Stimulated activated CD4-positive, alpha-beta T cell treated with anti-CD3 and anti-CD28 coated beads, Interleukin-12 subunit alpha, Interleukin-12 subunit beta, amount 100 ng/mL, for 48 hours (primary cell): ENCODE results near the gene RYR2.

Experiments
- DNase-seq, 3 donors: peaks; one replicate each; pipeline ENCODE4 v3.0.0-alpha.2; 2020; ENCODE audit warnings: low read depth in 2 of 3, low spot score in 1 of 3

The RYR2 gene

GRCh38 chr1:237638555-237638954 lies 596.6 kb downstream of the RYR2 start:
- no peak for DNase-seq

- DNase-seq: no peak
Measured at GRCh38 chr1:237640011-237640671, 598.2 kb downstream of the RYR2 start.

DNA sequence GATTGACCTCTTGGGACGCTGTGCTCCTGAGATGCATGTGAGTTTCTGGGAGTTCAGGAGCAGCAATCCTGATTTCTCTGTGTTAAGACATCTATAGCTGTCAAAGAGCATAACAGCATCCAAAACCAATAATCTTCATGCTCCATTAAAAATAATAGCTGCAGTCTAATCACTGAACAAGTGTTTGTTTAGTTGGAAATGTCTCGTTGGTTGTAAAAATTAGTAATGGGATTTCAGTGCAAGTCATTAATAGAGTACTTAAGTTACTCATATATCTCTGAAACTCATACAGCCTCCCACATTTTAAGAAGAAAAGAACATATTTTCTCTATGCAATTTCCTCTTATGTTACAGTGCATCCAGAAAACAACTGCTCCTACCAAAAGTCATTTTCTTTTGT lies 599.0 kb downstream of the RYR2 start:
- no peak for DNase-seq

GRCh38 chr1:237650809-237651208 lies 608.8 kb downstream of the RYR2 start:
- DNase-seq: no peak

- no peak for DNase-seq
Measured at GRCh38 chr1:237655778-237656177, 613.8 kb downstream of the RYR2 start.

- no peak for DNase-seq
Measured at GRCh38 chr1:237664348-237664747, 622.4 kb downstream of the RYR2 start.

DNA sequence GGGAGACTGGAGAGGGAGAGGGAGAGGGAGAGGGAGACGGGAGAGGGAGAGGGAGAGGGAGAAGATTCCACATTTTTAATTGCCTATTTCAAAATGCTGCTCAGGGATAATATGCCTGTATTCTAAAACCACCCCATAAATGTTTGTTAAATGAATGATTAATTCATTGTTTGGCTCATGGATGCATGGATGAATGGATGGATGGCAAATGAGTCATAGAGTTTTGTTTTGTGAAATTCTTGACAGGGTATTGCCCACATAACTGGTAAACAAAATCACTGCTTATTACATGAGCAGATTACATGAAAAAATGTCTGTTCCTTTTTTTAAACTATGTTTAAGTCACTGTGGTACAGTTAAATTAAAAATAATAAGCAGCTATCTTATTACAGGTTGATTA lies 628.3 kb downstream of the RYR2 start:
- DNase-seq: no peak

GRCh38 chr1:237671262-237671661 lies 629.3 kb downstream of the RYR2 start:
- DNase-seq: no peak

- no peak for DNase-seq
Measured at GRCh38 chr1:237671935-237672334, 630.0 kb downstream of the RYR2 start.

- DNase-seq: no peak
Measured at GRCh38 chr1:237672748-237673147, 630.8 kb downstream of the RYR2 start.

GRCh38 chr1:237673631-237674030 lies 631.6 kb downstream of the RYR2 start:
- DNase-seq: no peak

DNA sequence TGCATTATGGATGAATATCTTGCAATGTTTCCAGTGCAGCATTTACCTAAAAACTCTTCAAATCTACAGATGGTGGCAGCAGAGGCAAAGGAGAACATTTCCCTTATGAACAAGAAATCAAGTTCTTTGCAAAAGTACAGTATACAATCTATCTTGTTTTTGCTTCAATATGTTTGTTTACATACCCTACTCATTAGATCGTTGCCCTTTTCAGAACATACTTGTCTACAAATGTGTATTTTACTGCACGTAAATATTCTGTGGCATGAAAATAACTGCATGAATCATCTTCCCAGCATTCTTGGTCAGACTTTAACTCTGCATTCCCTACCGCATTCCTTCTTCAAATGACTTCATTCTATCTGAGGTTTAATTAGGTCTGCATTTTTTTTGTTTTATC lies 636.0 kb downstream of the RYR2 start:
- DNase-seq: no peak

DNA sequence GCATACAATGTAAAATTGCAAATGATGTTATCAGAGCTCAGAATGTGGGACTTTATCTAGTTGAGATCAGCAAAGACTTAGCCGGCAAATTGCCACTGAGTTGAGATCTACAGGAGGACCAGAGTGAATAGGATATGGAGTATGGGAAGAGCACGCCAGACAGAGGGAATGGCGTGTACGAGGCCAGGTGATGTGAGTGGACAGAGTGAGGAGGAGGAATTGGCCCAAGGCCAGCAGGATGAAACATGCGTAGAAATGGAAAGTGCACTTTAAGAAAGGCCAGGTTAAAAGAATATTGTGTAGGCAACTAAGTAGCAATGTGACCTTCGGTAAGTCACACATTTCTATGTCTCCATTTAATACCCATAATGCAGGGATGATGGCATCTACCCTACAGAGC lies 637.7 kb downstream of the RYR2 start:
- no peak for DNase-seq

DNA sequence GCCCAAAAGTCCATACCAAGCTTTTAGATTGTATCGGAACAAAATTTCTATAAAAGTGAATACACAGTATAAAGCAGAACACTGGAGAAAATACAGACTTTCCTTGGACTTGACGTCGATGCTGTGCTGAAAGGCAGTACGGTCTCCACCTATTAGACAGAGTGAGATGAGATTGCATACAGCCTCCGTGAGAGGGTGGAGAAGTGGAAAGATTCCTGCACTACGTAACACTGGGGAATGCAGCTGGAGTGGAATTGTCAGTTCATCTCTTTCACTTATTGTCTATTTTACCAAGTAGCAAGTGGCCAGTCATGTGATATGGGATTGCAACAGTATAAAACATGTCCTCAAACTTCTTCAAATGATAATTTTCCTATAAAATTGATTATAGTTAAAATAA lies 639.2 kb downstream of the RYR2 start:
- DNase-seq: no peak

GRCh38 chr1:237684236-237684635 lies 642.3 kb downstream of the RYR2 start:
- DNase-seq: no peak

DNA sequence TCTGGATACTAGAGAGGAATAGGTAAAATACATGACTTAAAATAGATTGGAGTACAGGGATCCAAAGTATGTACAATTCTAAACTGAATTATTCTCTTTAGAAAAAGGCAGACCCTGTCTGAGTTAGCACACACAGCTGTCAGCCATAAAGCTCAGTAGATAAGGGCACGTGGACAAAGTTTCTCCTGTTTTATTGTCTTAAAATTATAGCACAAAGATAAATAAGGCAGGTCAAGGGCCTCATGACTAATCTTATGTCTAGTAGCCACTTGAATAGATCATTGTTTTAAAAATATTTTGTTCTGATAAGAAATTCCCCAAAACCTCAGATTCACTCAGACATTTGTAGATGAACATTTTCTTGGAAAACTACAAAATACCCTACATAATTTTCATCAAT lies 643.6 kb downstream of the RYR2 start:
- DNase-seq: no peak

GRCh38 chr1:237687804-237688203 lies 645.8 kb downstream of the RYR2 start:
- DNase-seq: no peak

GRCh38 chr1:237690656-237691055 lies 648.7 kb downstream of the RYR2 start:
- no peak for DNase-seq

DNA sequence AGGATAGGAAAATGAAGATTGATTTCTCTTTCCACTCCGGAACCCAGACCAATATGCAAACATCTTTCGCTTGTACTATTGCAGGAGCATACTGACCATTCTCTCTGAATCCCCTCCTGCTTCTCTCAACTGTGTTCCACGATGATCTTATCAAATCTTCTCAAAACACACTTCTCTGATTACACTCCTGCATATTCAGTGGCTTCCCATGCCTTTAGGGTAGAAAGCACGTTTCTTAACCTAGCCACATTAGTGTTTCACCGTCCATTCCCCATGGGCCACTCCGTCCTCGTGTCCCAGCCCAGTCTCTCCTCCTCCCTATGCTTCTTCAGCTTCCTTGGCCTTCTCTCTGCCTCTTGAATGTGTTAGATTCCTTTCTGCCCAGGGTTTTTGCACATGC lies 650.3 kb downstream of the RYR2 start:
- no peak for DNase-seq

DNA sequence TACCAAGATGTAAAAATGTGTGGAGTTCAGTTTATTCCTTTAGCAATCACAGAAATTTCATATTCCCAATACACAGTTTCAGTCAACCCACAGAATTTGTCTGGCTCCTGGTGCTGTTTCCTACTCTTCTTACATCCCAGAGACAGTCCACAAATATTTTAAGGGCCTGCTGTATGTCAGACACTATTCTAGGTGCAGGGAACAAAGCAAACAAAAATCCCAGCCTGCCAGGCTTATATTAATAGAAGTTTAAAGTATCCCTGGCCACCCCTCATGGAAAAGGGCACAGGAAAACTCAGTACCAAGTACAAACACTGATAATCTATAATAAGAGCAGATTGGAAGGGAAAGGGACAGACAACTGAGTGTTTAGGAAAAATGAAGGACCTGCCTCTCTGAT lies 653.9 kb downstream of the RYR2 start:
- DNase-seq: no peak

DNA sequence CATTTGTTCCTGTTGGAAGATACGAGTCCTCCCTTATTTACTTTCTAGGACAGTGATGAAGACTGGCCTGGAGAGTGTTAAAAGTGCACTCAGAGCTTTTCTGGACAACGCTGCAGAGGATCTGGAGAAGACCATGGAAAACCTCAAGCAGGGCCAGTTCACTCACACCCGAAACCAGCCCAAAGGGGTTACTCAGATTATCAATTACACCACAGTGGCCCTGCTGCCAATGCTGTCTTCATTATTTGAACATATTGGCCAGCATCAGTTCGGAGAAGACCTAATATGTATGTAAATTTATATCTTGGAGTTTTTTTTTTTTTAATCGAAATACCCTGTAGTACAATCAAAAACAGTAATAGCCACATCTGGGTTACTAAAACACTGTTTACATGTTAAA lies 658.2 kb downstream of the RYR2 start:
- DNase-seq: no peak

- no peak for DNase-seq
Measured at GRCh38 chr1:237701534-237701933, 659.5 kb downstream of the RYR2 start.

DNA sequence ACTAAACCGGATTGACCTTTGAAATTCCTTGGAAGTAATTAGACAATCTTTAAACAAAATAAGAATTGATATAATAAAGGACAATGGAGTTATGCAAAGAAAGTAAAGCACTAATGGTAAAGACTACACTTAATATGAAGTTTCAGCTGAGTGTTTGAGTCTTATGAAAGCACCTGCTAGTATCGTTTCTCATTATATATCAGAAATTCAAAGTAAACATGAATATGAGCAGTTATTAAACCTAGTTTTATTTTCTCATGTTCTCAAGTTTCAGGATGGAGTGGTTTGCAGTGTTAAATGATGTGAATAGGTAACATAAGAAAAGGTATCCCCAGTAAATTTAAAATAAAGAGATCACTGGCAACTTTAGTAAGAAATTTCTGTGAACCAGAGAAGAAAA lies 660.2 kb downstream of the RYR2 start:
- no peak for DNase-seq

- DNase-seq: no peak
Measured at GRCh38 chr1:237705462-237705861, 663.5 kb downstream of the RYR2 start.
